Nephron (organoid): ENCODE measurements around the gene PLA2R1.

Experiments
- H3K27ac Mint-ChIP-seq, 3 experiments: 2 replicates each; pipeline ENCODE4 v1.8.0; 2020; ENCODE audit warnings: mixed read lengths in 3 of 3, mild to moderate bottlenecking in 2 of 3, moderate library complexity in 1 of 3
- H3K27me3 Mint-ChIP-seq: 2 replicates; pipeline ENCODE4 v1.8.0; 2021; ENCODE audit warnings: low read depth, mild to moderate bottlenecking, moderate library complexity, mixed read lengths
- H3K36me3 Mint-ChIP-seq: 2 replicates; pipeline ENCODE4 v1.8.0; 2020; ENCODE audit warnings: low read depth, mixed read lengths
- H3K4me1 Mint-ChIP-seq: 2 replicates; pipeline ENCODE4 v1.8.0; 2020; ENCODE audit warnings: mixed read lengths
- H3K4me3 Mint-ChIP-seq, 3 experiments: 2 replicates each; pipeline ENCODE4 v1.8.0; 2020; ENCODE audit warnings: mild to moderate bottlenecking in 3 of 3, mixed read lengths in 3 of 3, moderate library complexity in 2 of 3
- H3K9me3 Mint-ChIP-seq: 2 replicates; pipeline ENCODE4 v1.8.0; 2020; ENCODE audit warnings: mixed read lengths
- CTCF ChIP-seq, 3 experiments: fragments of 200-600 bp; sonication (generic); IDR thresholded peaks; one replicate each; pipeline ENCODE4 v1.5.0; 2021; ENCODE audit warnings: antibody characterized with exemption in 3 of 3; ENCODE audit not compliant: unreplicated experiment in 3 of 3

The PLA2R1 gene

GRCh38 chr2:160105366-160105765 lies 43.0 kb upstream of the PLA2R1 start:
- H3K9me3 Mint-ChIP-seq = no peaks in the 10 kb centered on the region
- H3K4me1 Mint-ChIP-seq = no peaks in the 10 kb centered on the region
- no peaks in the 10 kb centered on the region for H3K27me3 Mint-ChIP-seq
- H3K4me3 Mint-ChIP-seq = no peak overlapping the region
- H3K36me3 Mint-ChIP-seq = no peaks in the 10 kb centered on the region
- no peak overlapping the region for H3K27ac Mint-ChIP-seq
- no peak for TF ChIP-seq CTCF (IDR thresholded peaks at IDR 0.05; ENCODE audit: unreplicated experiment in 3 of 3)

- TF ChIP-seq CTCF (IDR thresholded peaks at IDR 0.05; ENCODE audit: unreplicated experiment in 3 of 3) = no peak
- Mint-ChIP-seq H3K4me1 (no peaks in the 10 kb centered on the region), H3K27ac (no peak overlapping the region), H3K27me3 (no peaks in the 10 kb centered on the region), H3K4me3 (no peak overlapping the region), H3K36me3 (no peaks in the 10 kb centered on the region), H3K9me3 (no peaks in the 10 kb centered on the region)
Observed at GRCh38 chr2:160104115-160104514, 41.7 kb upstream of the PLA2R1 start.

GRCh38 chr2:160097326-160097725 lies 34.9 kb upstream of the PLA2R1 start:
- no peak for TF ChIP-seq CTCF (IDR thresholded peaks at IDR 0.05; ENCODE audit: unreplicated experiment in 3 of 3)
- Mint-ChIP-seq H3K4me3 (no peak overlapping the region), H3K27ac (no peak overlapping the region), H3K36me3 (peaks cover 18% of the 10 kb centered on the region), H3K9me3 (peaks cover 23% of the 10 kb centered on the region), H3K4me1 (no peaks in the 10 kb centered on the region), H3K27me3 (no peaks in the 10 kb centered on the region)

GRCh38 chr2:160096409-160096808 lies 34.0 kb upstream of the PLA2R1 start:
- Mint-ChIP-seq H3K9me3 (peaks cover 30% of the 10 kb centered on the region), H3K27me3 (no peaks in the 10 kb centered on the region), H3K27ac (no peak overlapping the region), H3K4me1 (no peaks in the 10 kb centered on the region), H3K36me3 (peaks cover 18% of the 10 kb centered on the region), H3K4me3 (no peak overlapping the region)
- no peak for TF ChIP-seq CTCF (IDR thresholded peaks at IDR 0.05; ENCODE audit: unreplicated experiment in 3 of 3)

GRCh38 chr2:160092445-160092844 lies 30.0 kb upstream of the PLA2R1 start:
- H3K4me3 Mint-ChIP-seq = no peak overlapping the region
- H3K27me3 Mint-ChIP-seq = no peaks in the 10 kb centered on the region
- no peak overlapping the region for H3K27ac Mint-ChIP-seq
- H3K4me1 Mint-ChIP-seq = no peaks in the 10 kb centered on the region
- peaks cover 62% of the 10 kb centered on the region for H3K9me3 Mint-ChIP-seq
- no peak for TF ChIP-seq CTCF (IDR thresholded peaks at IDR 0.05; ENCODE audit: unreplicated experiment in 3 of 3)
- peaks cover 28% of the 10 kb centered on the region for H3K36me3 Mint-ChIP-seq

- H3K4me3 Mint-ChIP-seq = no peak overlapping the region
- H3K9me3 Mint-ChIP-seq = peaks cover 71% of the 10 kb centered on the region
- TF ChIP-seq CTCF (IDR thresholded peaks at IDR 0.05; ENCODE audit: unreplicated experiment in 3 of 3) = no peak
- H3K36me3 Mint-ChIP-seq = peaks cover 35% of the 10 kb centered on the region
- no peaks in the 10 kb centered on the region for H3K27me3 Mint-ChIP-seq
- H3K27ac Mint-ChIP-seq = no peak overlapping the region
- H3K4me1 Mint-ChIP-seq = no peaks in the 10 kb centered on the region
Observed at GRCh38 chr2:160091381-160091780, 29.0 kb upstream of the PLA2R1 start.
